ENCODE data around the gene ST7.

- no peak for TF ChIP-seq CTCF (IDR thresholded peaks at IDR 0.05)
- no peak for TF ChIP-seq POLR2A (IDR thresholded peaks at IDR 0.05)
Observed at GRCh38 chr7:117129521-117129955, 176.2 kb downstream of the ST7 start.

All from tibial nerve (tissue), 3 donors.